ENCODE measurements around the gene ADORA1. TPM values are rescaled to one million over a fixed set of nuclear protein-coding genes. Genes with fewer than 3 reads are reported as not detected.

ADORA1 gene
- total and polyA plus RNA-seq, 2 donors (not counting 1 experiment from before 2014, with no cell fraction given): not detected

DNA sequence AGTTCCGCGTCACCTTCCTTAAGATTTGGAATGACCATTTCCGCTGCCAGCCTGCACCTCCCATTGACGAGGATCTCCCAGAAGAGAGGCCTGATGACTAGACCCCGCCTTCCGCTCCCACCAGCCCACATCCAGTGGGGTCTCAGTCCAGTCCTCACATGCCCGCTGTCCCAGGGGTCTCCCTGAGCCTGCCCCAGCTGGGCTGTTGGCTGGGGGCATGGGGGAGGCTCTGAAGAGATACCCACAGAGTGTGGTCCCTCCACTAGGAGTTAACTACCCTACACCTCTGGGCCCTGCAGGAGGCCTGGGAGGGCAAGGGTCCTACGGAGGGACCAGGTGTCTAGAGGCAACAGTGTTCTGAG, 38.3 kb downstream of the ADORA1 start:
- WGBS (ENCODE audit: insufficient coverage): 94% methylated on average over 8 of the region's 8 CpGs
- Histone ChIP-seq H2AFZ (ENCODE audit: insufficient read depth, low read depth, low read length, poor library complexity, severe bottlenecking) (no peak overlapping the region), H3K27me3 (replicated peaks in 1 of 4; ENCODE audit: control extremely low read depth in 1 of 4, control insufficient read depth in 3 of 4, insufficient read depth in 4 of 4, low read length in 3 of 4) (peaks cover 0 to 7% (median 2%) of the 10 kb centered on the region in 4 experiments), H3K79me2 (ENCODE audit: control insufficient read depth, insufficient read depth, low read length) (no peaks in the 10 kb centered on the region), H3K4me1 (ENCODE audit: control insufficient read depth in 2 of 2, insufficient read depth in 2 of 2, low read length in 2 of 2) (no peaks in the 10 kb centered on the region), H3K36me3 (replicated peaks in 1 of 2; ENCODE audit: control extremely low read depth in 1 of 2, control insufficient read depth in 1 of 2, extremely low read depth in 1 of 2, insufficient read depth in 2 of 2, low read length in 1 of 2) (no peaks in the 10 kb centered on the region), H3K27ac (ENCODE audit: low read length in 2 of 2) (no peak overlapping the region), H3K9ac (ENCODE audit: low read length) (no peak overlapping the region), H3K4me2 (replicated peaks; ENCODE audit: low read depth, low read length, poor library complexity, severe bottlenecking) (no peak overlapping the region), H4K20me1 (ENCODE audit: control insufficient read depth, insufficient read depth, low read length, poor library complexity, severe bottlenecking) (no peaks in the 10 kb centered on the region), H3K4me3 (ENCODE audit: control extremely low read depth in 1 of 5, extremely low read depth in 1 of 5, insufficient read depth in 1 of 5, low read depth in 2 of 5, low read length in 4 of 5) (no peak overlapping the region), H3K9me3 (ENCODE audit: control extremely low read depth in 1 of 3, control insufficient read depth in 2 of 3, insufficient read depth in 1 of 3, low read length in 2 of 3) (no peaks in the 10 kb centered on the region)
- H3K27ac Mint-ChIP-seq: no peak overlapping the region
- intact Hi-C loops (cut with micrococcal nuclease): no loop called here
- H3K9me3 Mint-ChIP-seq (ENCODE audit: insufficient read depth): no peaks in the 10 kb centered on the region
- ATAC-seq (ENCODE audit: low read depth) (no peak), DNase-seq (no peak)
- H3K27me3 Mint-ChIP-seq: peaks cover 34% of the 10 kb centered on the region
- CTCF ChIA-PET: no interaction called here
- POLR2A ChIA-PET: no interaction called here
- TF ChIP-seq CTCF (IDR thresholded peaks at IDR 0.05): no peak
- TF ChIP-seq EZH2 (IDR thresholded peaks at IDR 0.05; ENCODE audit: borderline replicate concordance, insufficient read depth, low read depth, low read length, poor library complexity, severe bottlenecking): no peak
- no peak overlapping the region for H3K4me3 Mint-ChIP-seq
- H3K4me1 Mint-ChIP-seq: peaks cover 6% of the 10 kb centered on the region

DNA sequence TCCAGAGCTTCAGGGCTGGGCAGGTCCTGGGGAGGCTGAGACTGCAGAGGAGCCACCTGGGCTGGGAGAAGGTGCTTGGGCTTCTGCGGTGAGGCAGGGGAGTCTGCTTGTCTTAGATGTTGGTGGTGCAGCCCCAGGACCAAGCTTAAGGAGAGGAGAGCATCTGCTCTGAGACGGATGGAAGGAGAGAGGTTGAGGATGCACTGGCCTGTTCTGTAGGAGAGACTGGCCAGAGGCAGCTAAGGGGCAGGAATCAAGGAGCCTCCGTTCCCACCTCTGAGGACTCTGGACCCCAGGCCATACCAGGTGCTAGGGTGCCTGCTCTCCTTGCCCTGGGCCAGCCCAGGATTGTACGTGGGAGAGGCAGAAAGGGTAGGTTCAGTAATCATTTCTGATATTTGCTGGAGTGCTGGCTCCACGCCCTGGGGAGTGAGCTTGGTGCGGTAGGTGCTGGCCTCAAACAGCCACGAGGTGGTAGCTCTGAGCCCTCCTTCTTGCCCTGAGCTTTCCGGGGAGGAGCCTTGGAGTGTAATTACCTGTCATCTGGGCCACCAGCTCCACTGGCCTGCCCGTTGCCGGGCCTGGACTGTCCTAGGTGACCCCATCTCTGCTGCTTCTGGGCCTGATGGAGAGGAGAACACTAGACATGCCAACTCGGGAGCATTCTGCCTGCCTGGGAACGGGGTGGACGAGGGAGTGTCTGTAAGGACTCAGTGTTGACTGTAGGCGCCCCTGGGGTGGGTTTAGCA, 38.8 kb downstream of the ADORA1 start:
- Histone ChIP-seq H3K9me3 (ENCODE audit: control extremely low read depth in 1 of 3, control insufficient read depth in 2 of 3, insufficient read depth in 1 of 3, low read length in 2 of 3) (no peaks in the 10 kb centered on the region), H3K27ac (ENCODE audit: low read length in 2 of 2) (no peak overlapping the region), H3K27me3 (replicated peaks in 1 of 4; ENCODE audit: control extremely low read depth in 1 of 4, control insufficient read depth in 3 of 4, insufficient read depth in 4 of 4, low read length in 3 of 4) (peaks cover 0 to 7% (median 2%) of the 10 kb centered on the region in 4 experiments), H3K4me1 (ENCODE audit: control insufficient read depth in 2 of 2, insufficient read depth in 2 of 2, low read length in 2 of 2) (no peaks in the 10 kb centered on the region), H3K79me2 (ENCODE audit: control insufficient read depth, insufficient read depth, low read length) (no peaks in the 10 kb centered on the region), H3K36me3 (replicated peaks in 1 of 2; ENCODE audit: control extremely low read depth in 1 of 2, control insufficient read depth in 1 of 2, extremely low read depth in 1 of 2, insufficient read depth in 2 of 2, low read length in 1 of 2) (no peaks in the 10 kb centered on the region), H2AFZ (ENCODE audit: insufficient read depth, low read depth, low read length, poor library complexity, severe bottlenecking) (no peak overlapping the region), H3K4me3 (ENCODE audit: control extremely low read depth in 1 of 5, extremely low read depth in 1 of 5, insufficient read depth in 1 of 5, low read depth in 2 of 5, low read length in 4 of 5) (no peak overlapping the region), H4K20me1 (ENCODE audit: control insufficient read depth, insufficient read depth, low read length, poor library complexity, severe bottlenecking) (no peaks in the 10 kb centered on the region), H3K9ac (ENCODE audit: low read length) (no peak overlapping the region), H3K4me2 (replicated peaks; ENCODE audit: low read depth, low read length, poor library complexity, severe bottlenecking) (no peak overlapping the region)
- peaks cover 30% of the 10 kb centered on the region for H3K27me3 Mint-ChIP-seq
- no peak overlapping the region for H3K27ac Mint-ChIP-seq
- DNase-seq (no peak), ATAC-seq (ENCODE audit: low read depth) (no peak)
- peaks cover 6% of the 10 kb centered on the region for H3K4me1 Mint-ChIP-seq
- CTCF ChIA-PET: no interaction called here
- intact Hi-C loops (cut with micrococcal nuclease): no loop called here
- TF ChIP-seq CTCF (IDR thresholded peaks at IDR 0.05): no peak
- TF ChIP-seq EZH2 (IDR thresholded peaks at IDR 0.05; ENCODE audit: borderline replicate concordance, insufficient read depth, low read depth, low read length, poor library complexity, severe bottlenecking): no peak
- H3K9me3 Mint-ChIP-seq (ENCODE audit: insufficient read depth): no peaks in the 10 kb centered on the region
- H3K4me3 Mint-ChIP-seq: no peak overlapping the region
- WGBS (ENCODE audit: insufficient coverage): 56% methylated on average over 14 of the region's 14 CpGs
- POLR2A ChIA-PET: no interaction called here

All from B cell (primary cell).